ENCODE data around the gene CA10.

Gene CA10

DNA sequence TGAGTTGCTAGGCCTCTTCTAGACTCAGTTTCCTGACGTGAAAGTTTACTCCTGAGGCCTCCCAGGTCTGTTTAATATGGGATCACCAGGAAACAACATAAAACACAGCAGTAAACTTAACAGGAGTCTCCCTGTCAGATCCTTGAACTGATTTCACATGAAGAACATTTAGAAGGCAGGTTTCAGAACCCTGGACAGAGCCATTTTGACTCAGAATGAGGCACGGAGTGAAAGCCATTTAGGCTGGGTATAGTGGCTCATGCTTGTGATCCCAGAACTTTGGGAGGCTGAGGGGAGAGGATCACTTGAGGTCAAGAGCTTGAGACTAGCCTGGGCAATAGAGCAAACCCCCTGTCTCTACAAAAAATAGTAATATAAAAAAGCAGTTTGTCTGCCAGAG, 289.1 kb downstream of the CA10 start:
- TF ChIP-seq SIN3A (IDR thresholded peaks at IDR 0.05; ENCODE audit: borderline replicate concordance, insufficient read depth, low read length) (no peak), TAF1 (IDR thresholded peaks at IDR 0.05; ENCODE audit: borderline replicate concordance, insufficient read depth, low read length) (no peak), FOXP2 (optimal IDR thresholded peaks at IDR 0.05; ENCODE audit: borderline replicate concordance, extremely low read depth, extremely low read length, insufficient read depth) (no peak), POLR2AphosphoS5 (IDR thresholded peaks at IDR 0.05; ENCODE audit: low read depth, low read length) (no peak)
- TF ChIP-seq, protein P1, sequence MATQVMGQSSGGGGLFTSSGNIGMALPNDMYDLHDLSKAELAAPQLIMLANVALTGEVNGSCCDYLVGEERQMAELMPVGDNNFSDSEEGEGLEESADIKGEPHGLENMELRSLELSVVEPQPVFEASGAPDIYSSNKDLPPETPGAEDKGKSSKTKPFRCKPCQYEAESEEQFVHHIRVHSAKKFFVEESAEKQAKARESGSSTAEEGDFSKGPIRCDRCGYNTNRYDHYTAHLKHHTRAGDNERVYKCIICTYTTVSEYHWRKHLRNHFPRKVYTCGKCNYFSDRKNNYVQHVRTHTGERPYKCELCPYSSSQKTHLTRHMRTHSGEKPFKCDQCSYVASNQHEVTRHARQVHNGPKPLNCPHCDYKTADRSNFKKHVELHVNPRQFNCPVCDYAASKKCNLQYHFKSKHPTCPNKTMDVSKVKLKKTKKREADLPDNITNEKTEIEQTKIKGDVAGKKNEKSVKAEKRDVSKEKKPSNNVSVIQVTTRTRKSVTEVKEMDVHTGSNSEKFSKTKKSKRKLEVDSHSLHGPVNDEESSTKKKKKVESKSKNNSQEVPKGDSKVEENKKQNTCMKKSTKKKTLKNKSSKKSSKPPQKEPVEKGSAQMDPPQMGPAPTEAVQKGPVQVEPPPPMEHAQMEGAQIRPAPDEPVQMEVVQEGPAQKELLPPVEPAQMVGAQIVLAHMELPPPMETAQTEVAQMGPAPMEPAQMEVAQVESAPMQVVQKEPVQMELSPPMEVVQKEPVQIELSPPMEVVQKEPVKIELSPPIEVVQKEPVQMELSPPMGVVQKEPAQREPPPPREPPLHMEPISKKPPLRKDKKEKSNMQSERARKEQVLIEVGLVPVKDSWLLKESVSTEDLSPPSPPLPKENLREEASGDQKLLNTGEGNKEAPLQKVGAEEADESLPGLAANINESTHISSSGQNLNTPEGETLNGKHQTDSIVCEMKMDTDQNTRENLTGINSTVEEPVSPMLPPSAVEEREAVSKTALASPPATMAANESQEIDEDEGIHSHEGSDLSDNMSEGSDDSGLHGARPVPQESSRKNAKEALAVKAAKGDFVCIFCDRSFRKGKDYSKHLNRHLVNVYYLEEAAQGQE (IDR thresholded peaks at IDR 0.05; ENCODE audit: insufficient read depth in 1 of 2, low read depth in 2 of 2, low read length in 2 of 2) = peak; percentile 85 to 97

DNA sequence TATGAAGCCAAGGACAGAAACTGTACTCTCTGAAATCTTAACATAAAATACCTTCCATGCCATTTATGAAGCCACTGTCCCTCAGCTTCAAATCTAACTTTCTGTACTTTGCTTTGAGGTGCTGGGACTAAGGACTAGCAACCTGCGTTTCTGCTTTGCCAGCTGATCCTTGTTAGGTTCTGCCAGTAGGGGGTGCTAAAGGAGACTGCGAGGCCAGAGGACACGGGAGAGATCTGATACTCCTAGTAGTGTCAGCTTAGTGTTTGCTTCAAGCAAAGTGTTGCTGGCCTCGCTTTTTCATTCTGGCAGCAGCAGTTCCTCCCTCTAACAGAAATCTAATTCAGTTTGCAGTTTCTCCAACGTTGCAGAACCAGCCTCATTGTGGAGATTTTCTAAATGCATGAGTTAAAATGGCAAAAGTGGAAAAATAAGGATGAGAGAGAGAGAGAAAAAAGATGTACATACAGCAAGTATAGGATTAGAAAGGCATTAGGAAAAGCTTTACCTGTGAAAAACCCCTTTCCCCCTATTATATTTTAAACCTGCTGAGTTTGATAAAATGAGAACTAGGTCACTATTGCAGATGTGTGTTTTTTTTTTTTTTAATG, 297.5 kb downstream of the CA10 start:
- TF ChIP-seq FOXP2 (optimal IDR thresholded peaks at IDR 0.05; ENCODE audit: borderline replicate concordance, extremely low read depth, extremely low read length, insufficient read depth) (no peak), TAF1 (IDR thresholded peaks at IDR 0.05; ENCODE audit: borderline replicate concordance, insufficient read depth, low read length) (no peak), POLR2AphosphoS5 (IDR thresholded peaks at IDR 0.05; ENCODE audit: low read depth, low read length) (no peak), SIN3A (IDR thresholded peaks at IDR 0.05; ENCODE audit: borderline replicate concordance, insufficient read depth, low read length) (no peak)
- TF ChIP-seq, protein P1 (IDR thresholded peaks at IDR 0.05; ENCODE audit: insufficient read depth in 1 of 2, low read depth in 2 of 2, low read length in 2 of 2) = no peak

DNA sequence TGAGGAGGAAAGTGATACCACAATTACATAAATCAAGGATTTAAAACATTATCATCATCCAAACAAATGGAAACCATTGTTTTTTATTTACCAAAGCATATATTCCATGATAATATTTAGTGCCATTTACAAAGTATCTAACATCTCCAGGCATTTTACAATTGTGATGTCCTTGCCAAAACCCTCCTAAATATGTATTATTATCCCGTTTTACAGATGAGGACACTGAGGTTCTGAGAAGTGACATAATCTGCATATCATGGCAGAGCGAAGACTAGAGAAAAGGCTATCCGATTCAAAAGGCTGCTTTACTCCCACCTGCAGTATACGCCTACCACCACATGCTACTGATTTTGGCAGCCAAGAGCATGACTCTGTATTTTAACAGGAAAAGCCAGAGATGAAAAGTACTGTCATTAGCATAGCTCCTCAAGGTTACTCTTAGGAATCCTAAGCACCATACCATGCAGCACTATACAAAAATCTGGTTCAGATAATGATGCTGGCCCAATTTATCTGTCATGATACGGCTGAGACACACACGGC, 301.4 kb downstream of the CA10 start:
- no peak for TF ChIP-seq POLR2AphosphoS5 (IDR thresholded peaks at IDR 0.05; ENCODE audit: low read depth, low read length)
- TF ChIP-seq SIN3A (IDR thresholded peaks at IDR 0.05; ENCODE audit: borderline replicate concordance, insufficient read depth, low read length) = 0 out of 2 replicates have a peak, but pooled peaks have one; percentile 20

DNA sequence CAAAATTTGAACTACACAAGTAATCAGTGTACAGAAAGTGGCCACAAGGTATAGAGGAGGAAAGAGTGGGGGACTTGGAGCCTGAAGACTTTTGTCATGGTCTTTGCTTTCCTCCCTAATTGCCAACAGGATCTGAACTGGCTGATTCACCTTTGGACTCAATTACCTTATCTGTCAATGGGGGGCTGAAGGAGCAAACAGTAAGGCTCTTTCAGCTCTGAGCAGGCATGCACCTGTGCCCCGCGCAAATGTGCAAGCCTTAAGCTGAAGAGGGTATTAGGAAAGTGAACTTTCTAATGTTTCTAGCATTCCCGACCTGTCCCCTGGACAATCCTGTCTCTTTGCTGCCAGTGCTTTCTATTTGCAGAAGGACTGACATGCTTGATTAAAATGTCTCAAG, 302.7 kb downstream of the CA10 start:
- TF ChIP-seq, protein P1 (IDR thresholded peaks at IDR 0.05; ENCODE audit: insufficient read depth in 1 of 2, low read depth in 2 of 2, low read length in 2 of 2) = no peak
- TF ChIP-seq POLR2AphosphoS5 (IDR thresholded peaks at IDR 0.05; ENCODE audit: low read depth, low read length) (no peak), FOXP2 (optimal IDR thresholded peaks at IDR 0.05; ENCODE audit: borderline replicate concordance, extremely low read depth, extremely low read length, insufficient read depth) (no peak), TAF1 (IDR thresholded peaks at IDR 0.05; ENCODE audit: borderline replicate concordance, insufficient read depth, low read length) (no peak), SIN3A (IDR thresholded peaks at IDR 0.05; ENCODE audit: borderline replicate concordance, insufficient read depth, low read length) (no peak)

DNA sequence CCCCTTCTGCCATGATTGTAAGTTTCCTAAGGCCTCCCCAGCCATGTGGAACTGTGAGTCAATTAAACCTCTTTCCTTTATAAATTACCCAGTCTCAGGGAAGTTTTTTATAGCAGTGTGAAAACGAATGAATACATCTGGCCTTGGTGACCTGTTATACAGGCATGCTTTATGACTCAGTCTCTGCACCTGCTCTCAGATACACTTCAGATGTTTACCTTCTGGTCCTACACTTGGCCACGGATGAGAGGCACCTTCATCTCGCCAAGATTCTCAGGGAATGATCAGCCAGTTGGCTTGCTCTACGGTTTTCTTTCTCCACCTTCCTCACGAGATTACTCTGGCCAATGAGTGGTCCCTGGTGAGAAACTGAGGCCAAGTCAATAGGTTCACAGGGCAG, 304.7 kb downstream of the CA10 start:
- TF ChIP-seq SIN3A (IDR thresholded peaks at IDR 0.05; ENCODE audit: borderline replicate concordance, insufficient read depth, low read length) = no peak
- no peak for TF ChIP-seq POLR2AphosphoS5 (IDR thresholded peaks at IDR 0.05; ENCODE audit: low read depth, low read length)
- TF ChIP-seq TAF1 (IDR thresholded peaks at IDR 0.05; ENCODE audit: borderline replicate concordance, insufficient read depth, low read length) = no peak
- TF ChIP-seq FOXP2 (optimal IDR thresholded peaks at IDR 0.05; ENCODE audit: borderline replicate concordance, extremely low read depth, extremely low read length, insufficient read depth) = no peak

DNA sequence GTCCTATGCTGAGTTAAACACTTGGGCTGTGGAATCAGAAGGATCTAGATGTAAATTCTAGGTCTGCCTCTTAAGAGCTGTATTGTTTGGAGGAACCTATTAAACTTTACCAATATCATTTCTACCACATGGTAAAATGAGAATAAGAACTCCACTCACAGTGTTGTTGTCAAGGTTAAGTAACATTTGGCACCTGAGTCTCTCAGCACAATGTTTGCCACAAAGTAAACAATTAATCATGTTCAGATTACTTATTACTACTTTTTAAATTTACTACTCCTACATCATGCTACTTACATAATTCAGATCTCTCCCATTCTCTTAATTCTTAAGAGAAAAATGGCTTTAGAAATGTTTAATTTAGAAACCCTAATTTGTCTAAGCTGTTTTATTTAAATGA, 305.9 kb downstream of the CA10 start:
- TF ChIP-seq TAF1 (IDR thresholded peaks at IDR 0.05; ENCODE audit: borderline replicate concordance, insufficient read depth, low read length) (no peak), FOXP2 (optimal IDR thresholded peaks at IDR 0.05; ENCODE audit: borderline replicate concordance, extremely low read depth, extremely low read length, insufficient read depth) (no peak), SIN3A (IDR thresholded peaks at IDR 0.05; ENCODE audit: borderline replicate concordance, insufficient read depth, low read length) (no peak), POLR2AphosphoS5 (IDR thresholded peaks at IDR 0.05; ENCODE audit: low read depth, low read length) (no peak)
- TF ChIP-seq, protein P1 (IDR thresholded peaks at IDR 0.05; ENCODE audit: insufficient read depth in 1 of 2, low read depth in 2 of 2, low read length in 2 of 2) = no peak

Measured in PFSK-1 (cell line).